Measurements from ENCODE around the gene ACD. TPM values are rescaled to one million over a fixed set of nuclear protein-coding genes. Genes with fewer than 3 reads are reported as not detected.

ACD gene
- total RNA-seq, 1 experiment from 2014 or later = 34.1 TPM

DNA sequence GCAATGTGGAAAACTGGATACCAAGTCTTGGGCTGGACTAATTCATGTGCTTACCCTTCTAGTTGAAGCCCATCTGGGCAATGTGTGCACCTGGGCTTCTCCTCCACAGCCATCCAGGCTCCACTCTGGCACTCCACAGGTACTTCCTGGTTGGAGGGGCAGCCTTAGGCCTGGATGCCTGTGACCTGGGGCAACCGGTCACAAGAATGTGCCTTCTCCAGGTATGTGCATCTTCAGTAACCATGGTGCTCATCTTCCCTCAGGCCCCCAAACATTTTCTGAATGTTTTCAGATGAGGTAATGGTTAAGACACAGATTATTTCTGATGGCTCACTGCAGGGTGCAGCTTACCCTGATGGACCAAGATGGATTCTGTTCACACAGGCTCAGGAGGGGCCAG lies 17.7 kb upstream of the ACD start:
- Histone ChIP-seq H3K23me2 (ENCODE audit: insufficient read length, low read depth, low read length, poor library complexity, severe bottlenecking) (no peaks in the 10 kb centered on the region), H2BK120ac (ENCODE audit: low read depth, low read length, poor library complexity, severe bottlenecking) (no peak overlapping the region), H3K18ac (ENCODE audit: insufficient read length, low read depth, low read length) (no peak overlapping the region), H4K20me1 (ENCODE audit: control insufficient read depth, insufficient read depth, insufficient read length) (peaks cover 3% of the 10 kb centered on the region), H3K56ac (ENCODE audit: insufficient read length, low read depth, low read length) (no peak overlapping the region), H3K79me1 (ENCODE audit: insufficient read depth, low read depth, low read length, poor library complexity, severe bottlenecking) (no peaks in the 10 kb centered on the region), H3K14ac (ENCODE audit: insufficient read depth, low read length) (no peak overlapping the region), H2AFZ (ENCODE audit: low read length) (no peak overlapping the region), H2BK20ac (ENCODE audit: low read depth, low read length, poor library complexity, severe bottlenecking) (no peak overlapping the region), H3T11ph (ENCODE audit: low read length) (no peak overlapping the region), H3K27me3 (ENCODE audit: insufficient read depth, low read length) (no peaks in the 10 kb centered on the region), H3K4me1 (ENCODE audit: insufficient read depth, low read length) (no peaks in the 10 kb centered on the region), H3K23ac (ENCODE audit: insufficient read length, low read depth, low read length) (no peak overlapping the region), H3K79me2 (ENCODE audit: insufficient read depth, low read length) (no peaks in the 10 kb centered on the region), H2BK5ac (ENCODE audit: insufficient read length, low read length) (no peak overlapping the region), H2AK5ac (ENCODE audit: insufficient read length, low read length) (no peak overlapping the region), H3K9me3 (ENCODE audit: control insufficient read depth, low read depth, low read length) (no peaks in the 10 kb centered on the region), H3K27ac (ENCODE audit: insufficient read length, low read depth, low read length) (no peak overlapping the region), H4K91ac (ENCODE audit: insufficient read length, low read depth, low read length) (no peak overlapping the region), H2BK12ac (ENCODE audit: insufficient read length, low read depth, low read length) (no peak overlapping the region), H4K8ac (replicated peaks; ENCODE audit: insufficient read length, low read depth, low read length) (no peak overlapping the region), H3K4me2 (ENCODE audit: insufficient read depth, insufficient read length, low read length) (no peak overlapping the region), H4K5ac (ENCODE audit: insufficient read length, low read depth, low read length) (no peak overlapping the region), H2BK15ac (ENCODE audit: low read depth, low read length) (no peak overlapping the region), H3K9ac (ENCODE audit: extremely low read depth, insufficient read length, low read length) (no peak overlapping the region), H3K4ac (ENCODE audit: low read depth, low read length) (no peak overlapping the region)
- TF ChIP-seq CTCF (conservative IDR thresholded peaks at IDR 0.05) = no peak
- WGBS (ENCODE audit: extremely low coverage, insufficient read length, low lambda C conversion rate) = no CpG with 5 or more reads among the region's 1 CpG
- peak; percentile 61 for DNase-seq
- Mint-ChIP-seq H3K27ac (peak overlapping the region in 1 of 3 experiments; percentile 79; a peak in 2 of 7 replicates), H3K9me3 (no peaks in the 10 kb centered on the region), H3K4me1 (no peaks in the 10 kb centered on the region), H3K36me3 (ENCODE audit: insufficient read depth in 1 of 3, low read depth in 3 of 3) (peaks cover 0 to 12% (median 4%) of the 10 kb centered on the region in 3 experiments; a peak in 4 of 7 replicates), H3K4me3 (no peak overlapping the region), H3K27me3 (ENCODE audit: low read depth) (no peaks in the 10 kb centered on the region)

All from H9 (cell line).